Measurements from ENCODE around the gene ALDH1B1. TPM values are rescaled to one million over a fixed set of nuclear protein-coding genes. Genes with fewer than 3 reads are reported as not detected.
A peak's percentile ranks its signal among the peaks of the same experiment; 100 is the strongest.

ALDH1B1 gene
- total and polyA plus RNA-seq, 2 of the 13 experiments (the other 11 are each of a cell fraction or from before 2014, with no cell fraction given): 45.1 to 125 TPM

- TF ChIP-seq PRDM15 (CRISPR knock-in tag; IDR thresholded peaks at IDR 0.05) (peak; percentile 89), NFIB (CRISPR knock-in tag; IDR thresholded peaks at IDR 0.05; ENCODE audit: borderline replicate concordance) (no peak), SIN3B (IDR thresholded peaks at IDR 0.05; ENCODE audit: low read length) (no peak), FUBP1 (CRISPR knock-in tag; IDR thresholded peaks at IDR 0.05; ENCODE audit: borderline replicate concordance) (no peak), ZNF224 (CRISPR knock-in tag; IDR thresholded peaks at IDR 0.05) (peak; percentile 69; the same call in 1 of the 2 replicates), TFDP1 (CRISPR knock-in tag; IDR thresholded peaks at IDR 0.05; ENCODE audit: borderline replicate concordance) (no peak), LCORL (IDR thresholded peaks at IDR 0.05) (0 out of 2 replicates have a peak, but pooled peaks have one; percentile 57), LCORL (CRISPR knock-in tag; IDR thresholded peaks at IDR 0.05) (peak; percentile 94), NCOA2 (CRISPR knock-in tag; IDR thresholded peaks at IDR 0.05) (peak; percentile 96), ZNF775 (CRISPR knock-in tag; IDR thresholded peaks at IDR 0.05; ENCODE audit: borderline replicate concordance) (no peak), POGZ (CRISPR knock-in tag; IDR thresholded peaks at IDR 0.05) (peak; percentile 82), CENPX (CRISPR knock-in tag; IDR thresholded peaks at IDR 0.05) (no peak), PHF8 (CRISPR knock-in tag; IDR thresholded peaks at IDR 0.05) (no peak), CHD2 (IDR thresholded peaks at IDR 0.05; ENCODE audit: low read depth, low read length) (no peak), ZNF772 (CRISPR knock-in tag; IDR thresholded peaks at IDR 0.05) (peak; percentile 87; the same call in 1 of the 2 replicates), ZNF101 (CRISPR knock-in tag; IDR thresholded peaks at IDR 0.05; ENCODE audit: borderline replicate concordance, low read depth) (no peak), KAT2B (IDR thresholded peaks at IDR 0.05; ENCODE audit: borderline replicate concordance, low read depth, low read length) (peak; percentile 12; the same call in 1 of the 2 replicates), NR2C2 (CRISPR knock-in tag; IDR thresholded peaks at IDR 0.05; ENCODE audit: borderline replicate concordance) (peak; percentile 38; the same call in 1 of the 2 replicates), KDM4B (CRISPR knock-in tag; IDR thresholded peaks at IDR 0.05) (no peak)
- TF ChIP-seq, protein P1, sequence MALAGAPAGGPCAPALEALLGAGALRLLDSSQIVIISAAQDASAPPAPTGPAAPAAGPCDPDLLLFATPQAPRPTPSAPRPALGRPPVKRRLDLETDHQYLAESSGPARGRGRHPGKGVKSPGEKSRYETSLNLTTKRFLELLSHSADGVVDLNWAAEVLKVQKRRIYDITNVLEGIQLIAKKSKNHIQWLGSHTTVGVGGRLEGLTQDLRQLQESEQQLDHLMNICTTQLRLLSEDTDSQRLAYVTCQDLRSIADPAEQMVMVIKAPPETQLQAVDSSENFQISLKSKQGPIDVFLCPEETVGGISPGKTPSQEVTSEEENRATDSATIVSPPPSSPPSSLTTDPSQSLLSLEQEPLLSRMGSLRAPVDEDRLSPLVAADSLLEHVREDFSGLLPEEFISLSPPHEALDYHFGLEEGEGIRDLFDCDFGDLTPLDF (CRISPR knock-in tag; IDR thresholded peaks at IDR 0.05): no peak
These were observed 11.5 kb upstream of the ALDH1B1 start (continued) for GRCh38 chr9:38380872-38381534.

Measured in HepG2 (cell line).